ENCODE measurements around the gene SOX3. TPM values are rescaled to one million over a fixed set of nuclear protein-coding genes. Genes with fewer than 3 reads are reported as not detected.

The SOX3 gene
- polyA plus RNA-seq, 2 of the 4 experiments (the other 2 are of a cell fraction), result not detected

GRCh38 chrX:140525448-140525847, 20.6 kb upstream of the SOX3 start:
- no peak for FAIRE-seq
- H3K27ac ChIP-seq, result no peak overlapping the region
- TF ChIP-seq KDM1A (IDR thresholded peaks at IDR 0.05; ENCODE audit: low read depth) (no peak), JUNB (IDR thresholded peaks at IDR 0.05) (no peak), ZC3H11A (IDR thresholded peaks at IDR 0.05) (no peak), CBX8 (IDR thresholded peaks at IDR 0.05) (no peak), ESRRA (IDR thresholded peaks at IDR 0.05; ENCODE audit: borderline replicate concordance, low read length) (no peak), NR3C1 (IDR thresholded peaks at IDR 0.05) (no peak), HOXB13 (CRISPR knock-in tag; IDR thresholded peaks at IDR 0.05; ENCODE audit: low read depth) (no peak)
- ATAC-seq, result no peak
- no peaks in the 10 kb centered on the region for H3K9me3 ChIP-seq
- ChIA-PET POLR2A (no interaction called here), CTCF (no interaction called here)
- H3K4me2 ChIP-seq, result no peak overlapping the region
- 9% methylated on average over 2 of the region's 2 CpGs for WGBS (ENCODE audit: missing lambda C conversion rate)
- no peak for DNase-seq (ENCODE audit: low read depth in 1 of 2, low spot score in 1 of 2)
- H3K4me1 ChIP-seq, result no peaks in the 10 kb centered on the region
- no peak overlapping the region for H3K4me3 ChIP-seq

DNA sequence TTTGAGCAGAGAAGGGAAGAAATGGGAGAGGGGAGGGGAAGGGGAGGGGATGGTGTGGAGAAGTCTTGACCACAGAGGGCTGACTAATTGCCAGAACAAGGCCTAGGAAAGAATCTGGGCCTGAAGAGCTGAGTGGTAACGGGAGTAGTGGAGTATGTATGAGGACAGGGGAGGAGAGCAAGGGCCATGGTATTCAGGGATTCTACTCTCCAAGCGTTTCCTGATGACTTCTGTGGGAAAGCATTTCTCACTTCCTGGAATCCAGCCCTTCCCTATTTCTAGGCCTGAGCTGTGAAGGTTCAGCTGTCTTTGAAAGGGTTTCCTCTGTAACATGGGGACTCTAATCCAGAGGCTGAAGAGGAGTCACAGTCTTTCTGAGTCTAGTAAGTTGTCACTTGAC, 19.7 kb upstream of the SOX3 start:
- Histone ChIP-seq H3K9me3 (no peaks in the 10 kb centered on the region), H3K4me3 (no peak overlapping the region), H3K4me1 (no peaks in the 10 kb centered on the region), H3K27ac (no peak overlapping the region), H3K4me2 (no peak overlapping the region)
- ChIA-PET POLR2A (no interaction called here), CTCF (no interaction called here)
- DNase-seq (ENCODE audit: low read depth in 1 of 2, low spot score in 1 of 2), result no peak
- WGBS (ENCODE audit: missing lambda C conversion rate), result 29% methylated on average over 2 of the region's 2 CpGs
- no peak for FAIRE-seq
- TF ChIP-seq RCOR1 (IDR thresholded peaks at IDR 0.05; ENCODE audit: low read depth, low read length) (no peak), RAD21 (conservative IDR thresholded peaks at IDR 0.05 in 1 of 2, IDR thresholded peaks at IDR 0.05 in 1 of 2) (no peak), CTCF (IDR thresholded peaks at IDR 0.05) (no peak)
- ATAC-seq, result no peak

DNA sequence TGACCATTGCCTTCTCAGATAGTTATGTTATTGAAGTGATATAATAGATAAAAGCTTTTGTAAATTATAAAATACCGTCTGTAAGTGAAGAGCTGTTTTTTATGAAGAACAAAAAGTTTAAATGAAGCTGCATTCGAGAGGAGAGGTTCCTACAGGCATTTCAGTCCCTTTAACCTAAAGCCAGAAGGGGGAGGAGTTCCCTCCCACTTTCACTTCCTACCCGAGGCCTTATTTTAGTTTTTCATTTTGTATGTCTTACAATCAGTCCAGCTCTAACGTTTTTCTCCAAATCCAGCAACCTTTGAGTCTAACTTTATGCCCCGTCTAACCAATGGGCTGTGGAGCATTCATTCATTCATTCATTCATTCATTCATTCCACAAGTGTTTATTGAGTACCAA, 16.5 kb upstream of the SOX3 start:
- H3K4me2 ChIP-seq, result no peak overlapping the region
- WGBS (ENCODE audit: missing lambda C conversion rate), result 11% methylated on average over 5 of the region's 5 CpGs
- POLR2A ChIA-PET, result no interaction called here
- no peak for DNase-seq (ENCODE audit: low read depth in 1 of 2, low spot score in 1 of 2)
- H3K9me3 ChIP-seq, result no peaks in the 10 kb centered on the region
- H3K27ac ChIP-seq, result no peak overlapping the region
- ATAC-seq, result no peak
- no peak overlapping the region for H3K4me3 ChIP-seq
- CTCF ChIA-PET, result no interaction called here
- no peak for TF ChIP-seq ZFP36 (IDR thresholded peaks at IDR 0.05; ENCODE audit: borderline replicate concordance, partially characterized antibody)
- no peak for TF ChIP-seq BHLHE40 (IDR thresholded peaks at IDR 0.05; ENCODE audit: low read depth, low read length)
- no peak for TF ChIP-seq HDAC2 (IDR thresholded peaks at IDR 0.05)
- no peak for TF ChIP-seq RCOR1 (IDR thresholded peaks at IDR 0.05; ENCODE audit: low read depth, low read length)
- TF ChIP-seq SMC3 (IDR thresholded peaks at IDR 0.05), result no peak
- no peak for TF ChIP-seq KDM5A (IDR thresholded peaks at IDR 0.05)
- TF ChIP-seq ZSCAN20 (CRISPR knock-in tag; IDR thresholded peaks at IDR 0.05), result no peak
- TF ChIP-seq RFX5 (IDR thresholded peaks at IDR 0.05), result no peak
- TF ChIP-seq RAD21 (conservative IDR thresholded peaks at IDR 0.05 in 1 of 2, IDR thresholded peaks at IDR 0.05 in 1 of 2), result no peak
- TF ChIP-seq ELK1 (IDR thresholded peaks at IDR 0.05; ENCODE audit: low read depth, low read length), result no peak
- TF ChIP-seq CTCF (IDR thresholded peaks at IDR 0.05), result no peak
- TF ChIP-seq CBX8 (IDR thresholded peaks at IDR 0.05), result no peak
- TF ChIP-seq HOXB5 (CRISPR knock-in tag; IDR thresholded peaks at IDR 0.05), result no peak
- no peak for TF ChIP-seq KDM1A (IDR thresholded peaks at IDR 0.05; ENCODE audit: low read depth)
- no peak for TF ChIP-seq SREBF2 (IDR thresholded peaks at IDR 0.05)
- TF ChIP-seq PHF8 (IDR thresholded peaks at IDR 0.05; ENCODE audit: borderline replicate concordance, low read depth), result no peak
- no peak for TF ChIP-seq HOXB13 (CRISPR knock-in tag; IDR thresholded peaks at IDR 0.05; ENCODE audit: low read depth)
- no peak for TF ChIP-seq GATA3 (IDR thresholded peaks at IDR 0.05; ENCODE audit: borderline replicate concordance)
- TF ChIP-seq TFCP2L1 (CRISPR knock-in tag; IDR thresholded peaks at IDR 0.05), result no peak
- no peaks in the 10 kb centered on the region for H3K4me1 ChIP-seq
- no peak for FAIRE-seq
